ENCODE results near the gene MEIOB.
"Not testable (repeated sequence)": the region's sequence is repeated elsewhere in the genome, so short reads cannot be mapped to it uniquely, and the experiment has no call there.

MEIOB gene

GRCh38 chr16:1815461-1815860, 56.5 kb downstream of the MEIOB start:
- DNase-seq (ENCODE audit: low read depth in 2 of 2) = no peak

GRCh38 chr16:1812732-1813163, 59.2 kb downstream of the MEIOB start:
- peak; percentile 47 to 60 for DNase-seq (ENCODE audit: low read depth in 2 of 2)

GRCh38 chr16:1810536-1810935, 61.4 kb downstream of the MEIOB start:
- no peak for DNase-seq (ENCODE audit: low read depth in 2 of 2)

- no peak for DNase-seq (ENCODE audit: low read depth in 2 of 2)
Observed at GRCh38 chr16:1810106-1810505, 61.9 kb downstream of the MEIOB start.

- DNase-seq (ENCODE audit: low read depth in 2 of 2) = no peak
Observed at GRCh38 chr16:1809281-1809801, 62.6 kb downstream of the MEIOB start.

- no peak for DNase-seq (ENCODE audit: low read depth in 2 of 2)
Observed at GRCh38 chr16:1808691-1809090, 63.3 kb downstream of the MEIOB start.

- no peak for DNase-seq (ENCODE audit: low read depth in 2 of 2)
Observed at GRCh38 chr16:1807626-1808025, 64.3 kb downstream of the MEIOB start.

GRCh38 chr16:1800701-1801100, 71.3 kb downstream of the MEIOB start:
- DNase-seq (ENCODE audit: low read depth in 2 of 2) = no peak

GRCh38 chr16:1799263-1799662, 72.7 kb downstream of the MEIOB start:
- not testable (repeated sequence) for DNase-seq (ENCODE audit: low read depth in 2 of 2)

GRCh38 chr16:1794908-1795666, 76.9 kb downstream of the MEIOB start:
- DNase-seq (ENCODE audit: low read depth in 2 of 2) = no peak

GRCh38 chr16:1794221-1794871, 77.6 kb downstream of the MEIOB start:
- no peak for DNase-seq (ENCODE audit: low read depth in 2 of 2)

- no peak for DNase-seq (ENCODE audit: low read depth in 2 of 2)
Observed at GRCh38 chr16:1793578-1794220, 78.3 kb downstream of the MEIOB start, which contains the start of gene IGFALS. TSS of gene IGFALS (minus strand) at chr16:1793705. CDS start at chr16:1793652, 53 bp downstream.

GRCh38 chr16:1792836-1793577, 79.0 kb downstream of the MEIOB start:
- DNase-seq (ENCODE audit: low read depth in 2 of 2) = no peak

- no peak for DNase-seq (ENCODE audit: low read depth in 2 of 2)
Observed at GRCh38 chr16:1791943-1792812, 79.8 kb downstream of the MEIOB start.

GRCh38 chr16:1791256-1791942, 80.6 kb downstream of the MEIOB start:
- no peak for DNase-seq (ENCODE audit: low read depth in 2 of 2)

- no peak for DNase-seq (ENCODE audit: low read depth in 2 of 2)
Observed at GRCh38 chr16:1790611-1791255, 81.2 kb downstream of the MEIOB start.

GRCh38 chr16:1790261-1790610, 81.7 kb downstream of the MEIOB start:
- DNase-seq (ENCODE audit: low read depth in 2 of 2) = no peak

- DNase-seq (ENCODE audit: low read depth in 2 of 2) = no peak
Observed at GRCh38 chr16:1789643-1790045, 82.3 kb downstream of the MEIOB start.

GRCh38 chr16:1788708-1789100, 83.3 kb downstream of the MEIOB start:
- DNase-seq (ENCODE audit: low read depth in 2 of 2) = no peak
